ENCODE results near the gene IL17REL. TPM values are rescaled to one million over a fixed set of nuclear protein-coding genes. Genes with fewer than 3 reads are reported as not detected.

The IL17REL gene
- total RNA-seq = not detected

- TF ChIP-seq CTCF (IDR thresholded peaks at IDR 0.05) = no peak
- ATAC-seq (ENCODE audit: low FRiP score) = peak; percentile 16
- no peak for DNase-seq (ENCODE audit: low spot score)
Observed at GRCh38 chr22:50012211-50013181, at the start of gene IL17REL. Gene IL17REL, minus strand, starts transcription at chr22:50012765. Its CDS starts 119 bp downstream, at chr22:50012646.

- TF ChIP-seq CTCF (IDR thresholded peaks at IDR 0.05) = no peak
- no peak for DNase-seq (ENCODE audit: low spot score)
- ATAC-seq (ENCODE audit: low FRiP score) = no peak
Observed at GRCh38 chr22:50061824-50062355, 49.3 kb upstream of the IL17REL start.

GRCh38 chr22:50061141-50061823, 48.7 kb upstream of the IL17REL start:
- DNase-seq (ENCODE audit: low spot score) = no peak
- ATAC-seq (ENCODE audit: low FRiP score) = no peak
- TF ChIP-seq CTCF (IDR thresholded peaks at IDR 0.05) = no peak

GRCh38 chr22:50060441-50061140, 48.0 kb upstream of the IL17REL start:
- no peak for DNase-seq (ENCODE audit: low spot score)

GRCh38 chr22:50059881-50060262, 47.3 kb upstream of the IL17REL start:
- TF ChIP-seq CTCF (IDR thresholded peaks at IDR 0.05) = no peak
- ATAC-seq (ENCODE audit: low FRiP score) = no peak

More at GRCh38 chr22:50060441-50061140, 48.0 kb upstream of the IL17REL start:
- ATAC-seq (ENCODE audit: low FRiP score) = no peak
- TF ChIP-seq CTCF (IDR thresholded peaks at IDR 0.05) = no peak

GRCh38 chr22:50058906-50059880, 46.6 kb upstream of the IL17REL start:
- DNase-seq (ENCODE audit: low spot score) = no peak
- ATAC-seq (ENCODE audit: low FRiP score) = no peak
- no peak for TF ChIP-seq CTCF (IDR thresholded peaks at IDR 0.05)

More at GRCh38 chr22:50059881-50060262, 47.3 kb upstream of the IL17REL start:
- DNase-seq (ENCODE audit: low spot score) = no peak

All from omental fat pad (tissue), 4 donors.